K562 (cell line): ENCODE measurements around the gene VENTX. TPM values are rescaled to one million over a fixed set of nuclear protein-coding genes. Genes with fewer than 3 reads are reported as not detected.

Experiments
- ATAC-seq: fragments of 200-7000 bp; cut with Tn5 transposase; 3 replicates; pipeline ENCODE4 v1.9.1; 2020; ENCODE audit warnings: moderate library complexity
- BruUV-seq: library from RNA; stranded (reverse); fragments of 400-500 nt; replicated peaks from 2 replicates; lab custom pipeline; 2021; lab: Mats Ljungman, UMichigan
- CTCF ChIA-PET: fragments of 300-600 bp; formaldehyde crosslinking; extraction: SDS; loops from one replicate; lab custom pipeline; 2021; ENCODE audit warnings: low intra/inter-chr PET ratio; lab: Yijun Ruan, JAX
- POLR2A ChIA-PET: fragments of 300-600, 350-650 bp; sonication (Branson Sonifier 250); formaldehyde crosslinking; extraction: SDS; loops from one replicate; lab custom pipeline; 2021; ENCODE audit warnings: antibody characterized with exemption, inconsistent platforms; lab: Yijun Ruan, JAX
- DNase-seq, 4 experiments: peaks; one replicate each; pipeline versions ENCODE4 v3.0.0 to v3.0.0-alpha.2; 2011 to 2018; ENCODE audit warnings: low spot score in 3 of 4, mixed read lengths in 3 of 4; ENCODE audit errors: extremely low read depth in 1 of 4
- FAIRE-seq: peaks from 2 replicates; lab custom pipeline; 2011; peaks lifted over from hg19 to GRCh38; lab: Jason Lieb, UNC
- H2AFZ ChIP-seq: 2 replicates; pipeline ENCODE4 v1.6.0; 2011; ENCODE audit warnings: low read depth, low read length, control low read depth, inconsistent platforms
- H3K27ac ChIP-seq: fragments of 200-600 bp; 3 replicates; pipeline ENCODE4 v1.8.0; 2011; ENCODE audit warnings: low read depth, mild to moderate bottlenecking, control low read depth, inconsistent platforms, low read length, moderate library complexity, mixed read lengths; ENCODE audit errors: extremely low read depth
- H3K27me3 ChIP-seq, 2 experiments: fragments of 300-600 bp in 1 of 2; 2 replicates in 1 of 2; 3 replicates in 1 of 2; pipeline versions ENCODE4 v1.6.0 to v1.8.0; 2011; ENCODE audit warnings: inconsistent platforms in 2 of 2, low read length in 2 of 2, mild to moderate bottlenecking in 1 of 2, mixed read lengths in 1 of 2, moderate library complexity in 1 of 2; ENCODE audit not compliant: control insufficient read depth in 2 of 2, insufficient read depth in 2 of 2
- H3K36me3 ChIP-seq: fragments of 300-600 bp; 3 replicates; pipeline ENCODE4 v1.8.0; 2011; ENCODE audit warnings: mild to moderate bottlenecking, low read length, inconsistent platforms; ENCODE audit not compliant: control insufficient read depth, insufficient read depth
- H3K4me1 ChIP-seq, 2 experiments: fragments of 200-600 bp in 1 of 2; replicated peaks in 1 of 2; 2 replicates in 1 of 2; 3 replicates in 1 of 2; pipeline versions ENCODE4 v1.5.1 to v1.8.0; 2011; ENCODE audit warnings: inconsistent platforms in 2 of 2, low read length in 2 of 2, mild to moderate bottlenecking in 1 of 2, mixed read lengths in 1 of 2, moderate library complexity in 1 of 2; ENCODE audit not compliant: control insufficient read depth in 2 of 2, insufficient read depth in 2 of 2
- H3K4me2 ChIP-seq: 2 replicates; pipeline ENCODE4 v1.6.1; 2011; ENCODE audit warnings: low read length, control low read depth, inconsistent platforms, mixed read lengths; ENCODE audit not compliant: insufficient read depth
- H3K4me3 ChIP-seq: fragments of 200-600 bp; sonication (generic), shearing (Covaris generic); 2 replicates; pipeline ENCODE4 v1.5.1; 2016; ENCODE audit warnings: control low read depth, inconsistent platforms
- H3K79me2 ChIP-seq: fragments of 200-600 bp; 3 replicates; pipeline ENCODE4 v1.8.0; 2011; ENCODE audit warnings: low read length, inconsistent platforms; ENCODE audit not compliant: control insufficient read depth, insufficient read depth
- H3K9ac ChIP-seq, 2 experiments: 2 replicates each; pipeline versions ENCODE4 v1.6.0 to v1.6.1; 2011; ENCODE audit warnings: low read depth in 2 of 2, low read length in 2 of 2, control low read depth in 1 of 2, inconsistent platforms in 1 of 2, mild to moderate bottlenecking in 1 of 2, mixed read lengths in 1 of 2; ENCODE audit not compliant: insufficient read depth in 1 of 2
- H3K9me1 ChIP-seq: one replicate; pipeline ENCODE4 v1.6.0; 2011; ENCODE audit warnings: inconsistent platforms, mild to moderate bottlenecking, low read length, moderate library complexity; ENCODE audit not compliant: control insufficient read depth, insufficient read depth
- H3K9me3 ChIP-seq: replicated peaks from 2 replicates; pipeline ENCODE4 v1.5.1; 2011; ENCODE audit warnings: low read depth, low read length, inconsistent platforms; ENCODE audit not compliant: control insufficient read depth, insufficient read depth
- H4K20me1 ChIP-seq: replicated peaks from 2 replicates; pipeline ENCODE4 v1.6.1; 2011; ENCODE audit warnings: low read length, inconsistent platforms, mixed read lengths; ENCODE audit not compliant: control insufficient read depth, insufficient read depth
- ARHGAP35 ChIP-seq: fragments of 450-650 bp; IDR thresholded peaks from 2 replicates; pipeline ENCODE4 v1.6.1; 2018; ENCODE audit not compliant: partially characterized antibody
- BRF1 ChIP-seq: IDR thresholded peaks from 3 replicates; pipeline ENCODE4 v1.6.1; 2011; ENCODE audit warnings: borderline replicate concordance, mild to moderate bottlenecking; ENCODE audit not compliant: insufficient read length; ENCODE audit errors: extremely low read depth
- CBX5 ChIP-seq: IDR thresholded peaks from 2 replicates; pipeline ENCODE4 v1.6.1; 2014; ENCODE audit warnings: low read depth, borderline replicate concordance
- CXXC5 ChIP-seq: fragments of 250-450 bp; sonication (Bioruptor Pico); IDR thresholded peaks from 2 replicates; pipeline ENCODE4 v1.8.0; 2022; ENCODE audit warnings: inconsistent platforms, mild to moderate bottlenecking, moderate library complexity
- IFI16 ChIP-seq: fragments of 250-450 bp; sonication (Bioruptor Pico); IDR thresholded peaks from 2 replicates; pipeline ENCODE4 v2.1.2; 2022; ENCODE audit warnings: mild to moderate bottlenecking, inconsistent platforms
- MCM3 ChIP-seq: fragments of 450-650 bp; IDR thresholded peaks from 2 replicates; pipeline ENCODE4 v1.6.1; 2016
- MTA1 ChIP-seq: fragments of 450-650 bp; IDR thresholded peaks from 2 replicates; pipeline ENCODE4 v1.6.1; 2017; ENCODE audit warnings: borderline replicate concordance
- SAFB ChIP-seq: fragments of 200-400 bp; formaldehyde crosslinking; IDR thresholded peaks from 2 replicates; pipeline ENCODE4 v1.6.1; 2017; ENCODE audit warnings: low read depth, low read length, borderline replicate concordance
- SIN3B ChIP-seq: fragments of 450-650 bp; IDR thresholded peaks from 2 replicates; pipeline ENCODE4 v1.6.1; 2017; ENCODE audit warnings: low read depth, mild to moderate bottlenecking, moderate library complexity
- SMAD4 ChIP-seq: fragments of 250-450 bp; sonication (Bioruptor Pico); conservative IDR thresholded peaks from 2 replicates; pipeline ENCODE4 v1.8.0; 2021; ENCODE audit warnings: inconsistent platforms, mild to moderate bottlenecking, moderate library complexity
- SMARCB1 ChIP-seq: IDR thresholded peaks from 2 replicates; pipeline ENCODE4 v1.6.1; 2011; ENCODE audit warnings: improper control_type of control experiment, low read depth; ENCODE audit not compliant: insufficient read length
- U2AF2 ChIP-seq: fragments of 200-400 bp; formaldehyde crosslinking; optimal IDR thresholded peaks from 2 replicates; pipeline ENCODE3; 2017; ENCODE audit warnings: low read depth, mild to moderate bottlenecking, low read length
- WGBS: fragments of 100-300 bp; shearing (Covaris generic); methylation state at CpG from one replicate; pipeline ENCODE4 v1.1.6; 2016; ENCODE audit warnings: low coverage, mixed read lengths; ENCODE audit not compliant: insufficient coverage; ENCODE audit errors: missing lambda C conversion rate; 5-methylcytosine and 5-hydroxymethylcytosine counted together
- in situ Hi-C: fragments of 300-500 bp; cut with MboI; formaldehyde crosslinking; loops from 4 replicates; pipeline ENCODE4 v1.15.0; 2018; ENCODE audit warnings: inconsistent platforms, mixed read lengths
- intact Hi-C: fragments of 100-400 bp; cut with micrococcal nuclease; formaldehyde crosslinking; loops from 2 replicates; pipeline ENCODE4 v1.14.2; 2022
- microRNA counts: library from miRNA; unstranded; fragments of <30 nt; microRNA quantifications from one replicate; lab custom pipeline; 2016
- microRNA-seq: library from miRNA; unstranded; fragments of <30 nt; microRNA quantifications from one replicate; pipeline ENCODE4, GENCODE V29; 2018; ENCODE audit warnings: borderline microRNAs expressed
- polyA plus RNA-seq, 8 experiments: library from polyadenylated mRNA; depleted of rRNA in 4 of 8; stranded (reverse) in 5 of 8; unstranded in 3 of 8; fragments of >200 nt; fragmentation: Nextera tagmentation in 2 of 8; fragmentation: Illumina TruSeq in 1 of 8; extraction: Ambion mirVana in 2 of 8; extraction: Trizol in 1 of 8; gene quantifications; 2 replicates each; pipeline versions ENCODE4 v1.2.1 to v1.2.3, GENCODE V29; 2011 to 2014; ENCODE audit warnings: inconsistent platforms in 1 of 8, missing spikeins in 1 of 8
- total RNA-seq, 7 experiments: library from RNA; depleted of rRNA in 6 of 7; stranded (reverse); fragments of >200 nt in 6 of 7; fragmentation: Illumina TruSeq in 2 of 7; extraction: Trizol in 2 of 7; gene quantifications; 2 replicates each; pipeline versions ENCODE4 v1.2.1 to v1.2.3, GENCODE V29; 2011 to 2021; ENCODE audit warnings: low replicate concordance in 1 of 7
- TF ChIP-seq, protein P1 (sequence below): fragments of 250-450 bp; sonication (Bioruptor Pico); IDR thresholded peaks from 2 replicates; pipeline ENCODE4 v1.4.0; 2020; ENCODE audit warnings: mild to moderate bottlenecking, moderate library complexity

Gene VENTX
- total and polyA plus RNA-seq, 9 of the 15 experiments (the other 6 are each of a cell fraction or from before 2014, with no cell fraction given) = 0.07 to 0.70 (median 0.20) TPM; not detected in 1

DNA sequence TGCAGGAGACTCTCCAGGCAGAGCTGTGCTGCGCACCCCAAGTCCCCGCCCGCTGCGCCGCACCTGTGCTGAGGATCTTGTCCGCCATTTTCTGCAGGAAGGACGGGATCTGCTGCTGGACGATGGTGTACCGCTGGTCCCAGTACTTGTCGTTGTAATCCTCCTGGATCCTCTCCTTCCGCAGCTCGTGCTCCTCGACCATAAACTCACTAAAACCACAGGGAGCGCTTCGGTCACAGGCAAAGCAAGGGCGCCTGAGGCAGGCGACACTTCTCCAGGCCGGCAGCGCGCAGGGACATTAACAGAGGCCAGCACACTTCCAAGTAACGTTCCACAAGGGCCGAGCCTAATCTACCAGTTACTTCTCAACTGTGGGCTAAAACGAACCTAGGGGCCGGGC is 52.1 kb downstream of the VENTX start:
- DNase-seq (no peak), ATAC-seq (no peak), FAIRE-seq (no peak)
- 95% methylated on average over 18 of the region's 24 CpGs for WGBS
- Histone ChIP-seq H2AFZ (no peak overlapping the region), H3K4me1 (no peaks in the 10 kb centered on the region), H3K4me3 (no peak overlapping the region), H4K20me1 (no peaks in the 10 kb centered on the region), H3K36me3 (peaks cover 72% of the 10 kb centered on the region), H3K27ac (no peak overlapping the region), H3K79me2 (no peaks in the 10 kb centered on the region), H3K9me1 (no peaks in the 10 kb centered on the region), H3K9ac (no peak overlapping the region), H3K4me2 (no peak overlapping the region), H3K9me3 (no peaks in the 10 kb centered on the region), H3K27me3 (no peaks in the 10 kb centered on the region)
- in situ Hi-C loops = no loop called here
- POLR2A ChIA-PET = interaction anchor here (0.7 kb wide), 1 partner anchor 9 kb away, joined by 4 read pairs; no protein-coding TSS in a partner anchor
- TF ChIP-seq MTA1 = no peak
- TF ChIP-seq SMAD4 (CRISPR knock-in tag) = no peak
- TF ChIP-seq BRF1 = no peak
- TF ChIP-seq, protein P1, sequence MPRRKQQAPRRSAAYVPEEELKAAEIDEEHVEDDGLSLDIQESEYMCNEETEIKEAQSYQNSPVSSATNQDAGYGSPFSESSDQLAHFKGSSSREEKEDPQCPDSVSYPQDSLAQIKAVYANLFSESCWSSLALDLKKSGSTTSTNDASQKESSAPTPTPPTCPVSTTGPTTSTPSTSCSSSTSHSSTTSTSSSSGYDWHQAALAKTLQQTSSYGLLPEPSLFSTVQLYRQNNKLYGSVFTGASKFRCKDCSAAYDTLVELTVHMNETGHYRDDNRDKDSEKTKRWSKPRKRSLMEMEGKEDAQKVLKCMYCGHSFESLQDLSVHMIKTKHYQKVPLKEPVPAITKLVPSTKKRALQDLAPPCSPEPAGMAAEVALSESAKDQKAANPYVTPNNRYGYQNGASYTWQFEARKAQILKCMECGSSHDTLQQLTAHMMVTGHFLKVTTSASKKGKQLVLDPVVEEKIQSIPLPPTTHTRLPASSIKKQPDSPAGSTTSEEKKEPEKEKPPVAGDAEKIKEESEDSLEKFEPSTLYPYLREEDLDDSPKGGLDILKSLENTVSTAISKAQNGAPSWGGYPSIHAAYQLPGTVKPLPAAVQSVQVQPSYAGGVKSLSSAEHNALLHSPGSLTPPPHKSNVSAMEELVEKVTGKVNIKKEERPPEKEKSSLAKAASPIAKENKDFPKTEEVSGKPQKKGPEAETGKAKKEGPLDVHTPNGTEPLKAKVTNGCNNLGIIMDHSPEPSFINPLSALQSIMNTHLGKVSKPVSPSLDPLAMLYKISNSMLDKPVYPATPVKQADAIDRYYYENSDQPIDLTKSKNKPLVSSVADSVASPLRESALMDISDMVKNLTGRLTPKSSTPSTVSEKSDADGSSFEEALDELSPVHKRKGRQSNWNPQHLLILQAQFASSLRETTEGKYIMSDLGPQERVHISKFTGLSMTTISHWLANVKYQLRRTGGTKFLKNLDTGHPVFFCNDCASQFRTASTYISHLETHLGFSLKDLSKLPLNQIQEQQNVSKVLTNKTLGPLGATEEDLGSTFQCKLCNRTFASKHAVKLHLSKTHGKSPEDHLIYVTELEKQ (CRISPR knock-in tag) = no peak
- no peak for TF ChIP-seq U2AF2
- TF ChIP-seq SAFB = no peak
- TF ChIP-seq CXXC5 (CRISPR knock-in tag) = no peak
- no peak for TF ChIP-seq SMARCB1
- TF ChIP-seq MCM3 = no peak
- TF ChIP-seq CBX5 = no peak
- TF ChIP-seq ARHGAP35 = no peak
- no peak for TF ChIP-seq IFI16 (CRISPR knock-in tag)
- TF ChIP-seq SIN3B = no peak
- BruUV-seq = no TSS peak
- CTCF ChIA-PET = no interaction called here
- intact Hi-C loops = no loop called here

MicroRNAs within 50 kb of the gene (microRNA counts, 767-probe panel; counts per million panel counts)
- not detected for microRNA hsa-miR-202-3p (lab: Ali Mortazavi, UCI)

Small RNA genes within 50 kb of the gene (microRNA-seq; reads per million reads assigned to microRNA genes)
- gene MIR202 = 3.1 reads per million, percentile 36 among the genes with 10 or more reads in this experiment

Other genes starting within 250 kb of the VENTX start
Only the 7 nearest of the 14 such genes appear.
- under 0.01 TPM in 1 of 2 replicates, not detected in the other for gene KNDC1, start 77.6 kb upstream of the VENTX start, total RNA-seq (2014; rRNA removed)
- gene KNDC1, start 77.6 kb upstream of the VENTX start, total RNA-seq (2014; rRNA removed; fragmentation: Illumina TruSeq; extraction: Trizol) = not detected in 2 replicates
- not detected in 2 replicates for gene KNDC1, start 77.6 kb upstream of the VENTX start, total RNA-seq (2015; rRNA removed; fragmentation: Illumina TruSeq; extraction: Trizol)
- 0.11 TPM in 1 of 2 replicates, not detected in the other for gene KNDC1, start 77.6 kb upstream of the VENTX start, total RNA-seq (2021)
- 0.20 and 0.26 TPM in 2 replicates for gene KNDC1, start 77.6 kb upstream of the VENTX start, polyA plus RNA-seq (2011; rRNA removed)
- gene KNDC1, start 77.6 kb upstream of the VENTX start, polyA plus RNA-seq (2014; fragmentation: Illumina TruSeq; extraction: Trizol) = not detected in 2 replicates
- gene KNDC1, start 77.6 kb upstream of the VENTX start, polyA plus RNA-seq (2014; fragmentation: Nextera tagmentation; extraction: Ambion mirVana) = not detected
- 0.07 TPM in 1 of 2 replicates, not detected in the other for gene KNDC1, start 77.6 kb upstream of the VENTX start, polyA plus RNA-seq (2014; rRNA removed)
- gene UTF1, start 7.6 kb upstream of the VENTX start, total RNA-seq (2014; rRNA removed) = not detected in 2 replicates
- not detected in 2 replicates for gene UTF1, start 7.6 kb upstream of the VENTX start, total RNA-seq (2014; rRNA removed; fragmentation: Illumina TruSeq; extraction: Trizol)
- gene UTF1, start 7.6 kb upstream of the VENTX start, total RNA-seq (2015; rRNA removed; fragmentation: Illumina TruSeq; extraction: Trizol) = not detected in 2 replicates
- gene UTF1, start 7.6 kb upstream of the VENTX start, total RNA-seq (2021) = 0.16 and 0.35 TPM in 2 replicates
- gene UTF1, start 7.6 kb upstream of the VENTX start, polyA plus RNA-seq (2011; rRNA removed) = not detected in 2 replicates
- gene UTF1, start 7.6 kb upstream of the VENTX start, polyA plus RNA-seq (2014; fragmentation: Illumina TruSeq; extraction: Trizol) = not detected in 2 replicates
- not detected for gene UTF1, start 7.6 kb upstream of the VENTX start, polyA plus RNA-seq (2014; fragmentation: Nextera tagmentation; extraction: Ambion mirVana)
- gene UTF1, start 7.6 kb upstream of the VENTX start, polyA plus RNA-seq (2014; rRNA removed) = 0.46 TPM in 1 of 2 replicates, not detected in the other
- 2.9 and 3.3 TPM in 2 replicates for gene ADAM8, start 39.0 kb downstream of the VENTX start, total RNA-seq (2014; rRNA removed)
- 0.19 and 0.25 TPM in 2 replicates for gene ADAM8, start 39.0 kb downstream of the VENTX start, total RNA-seq (2014; rRNA removed; fragmentation: Illumina TruSeq; extraction: Trizol)
- 1.0 TPM in 2 replicates for gene ADAM8, start 39.0 kb downstream of the VENTX start, total RNA-seq (2015; rRNA removed; fragmentation: Illumina TruSeq; extraction: Trizol)
- gene ADAM8, start 39.0 kb downstream of the VENTX start, total RNA-seq (2021) = 6.1 and 7.0 TPM in 2 replicates
- 1.5 and 5.8 TPM in 2 replicates for gene ADAM8, start 39.0 kb downstream of the VENTX start, polyA plus RNA-seq (2011; rRNA removed)
- 1.1 and 3.4 TPM in 2 replicates for gene ADAM8, start 39.0 kb downstream of the VENTX start, polyA plus RNA-seq (2014; fragmentation: Illumina TruSeq; extraction: Trizol)
- gene ADAM8, start 39.0 kb downstream of the VENTX start, polyA plus RNA-seq (2014; fragmentation: Nextera tagmentation; extraction: Ambion mirVana) = under 1 TPM; 0.07 to 0.14 TPM
- 5.0 and 7.2 TPM in 2 replicates for gene ADAM8, start 39.0 kb downstream of the VENTX start, polyA plus RNA-seq (2014; rRNA removed)
- gene TUBGCP2, start 71.0 kb downstream of the VENTX start, total RNA-seq (2014; rRNA removed) = 35.1 and 44.2 TPM in 2 replicates
- gene TUBGCP2, start 71.0 kb downstream of the VENTX start, total RNA-seq (2014; rRNA removed; fragmentation: Illumina TruSeq; extraction: Trizol) = 21.0 and 22.1 TPM in 2 replicates
- gene TUBGCP2, start 71.0 kb downstream of the VENTX start, total RNA-seq (2015; rRNA removed; fragmentation: Illumina TruSeq; extraction: Trizol) = 23.3 and 27.0 TPM in 2 replicates
- gene TUBGCP2, start 71.0 kb downstream of the VENTX start, total RNA-seq (2021) = 56.6 and 56.7 TPM in 2 replicates
- gene TUBGCP2, start 71.0 kb downstream of the VENTX start, polyA plus RNA-seq (2011; rRNA removed) = 39.3 and 45.1 TPM in 2 replicates
- 28.4 and 35.5 TPM in 2 replicates for gene TUBGCP2, start 71.0 kb downstream of the VENTX start, polyA plus RNA-seq (2014; fragmentation: Illumina TruSeq; extraction: Trizol)
- gene TUBGCP2, start 71.0 kb downstream of the VENTX start, polyA plus RNA-seq (2014; fragmentation: Nextera tagmentation; extraction: Ambion mirVana) = 1 to 10 TPM; 4.3 to 4.4 TPM
- gene TUBGCP2, start 71.0 kb downstream of the VENTX start, polyA plus RNA-seq (2014; rRNA removed) = 32.0 and 33.0 TPM in 2 replicates
- gene ZNF511, start 71.1 kb downstream of the VENTX start, total RNA-seq (2014; rRNA removed) = 36.3 and 44.4 TPM in 2 replicates
- gene ZNF511, start 71.1 kb downstream of the VENTX start, total RNA-seq (2014; rRNA removed; fragmentation: Illumina TruSeq; extraction: Trizol) = 19.2 and 24.5 TPM in 2 replicates
- gene ZNF511, start 71.1 kb downstream of the VENTX start, total RNA-seq (2015; rRNA removed; fragmentation: Illumina TruSeq; extraction: Trizol) = 46.6 and 48.8 TPM in 2 replicates
- gene ZNF511, start 71.1 kb downstream of the VENTX start, total RNA-seq (2021) = 69.3 and 72.9 TPM in 2 replicates
- gene ZNF511, start 71.1 kb downstream of the VENTX start, polyA plus RNA-seq (2011; rRNA removed) = 37.3 and 40.1 TPM in 2 replicates
- 47.2 and 51.8 TPM in 2 replicates for gene ZNF511, start 71.1 kb downstream of the VENTX start, polyA plus RNA-seq (2014; fragmentation: Illumina TruSeq; extraction: Trizol)
- 1 to 10 TPM in 1 of 2 experiments, under 1 TPM in 1; 0.61 to 3.7 TPM for gene ZNF511, start 71.1 kb downstream of the VENTX start, polyA plus RNA-seq (2014; fragmentation: Nextera tagmentation; extraction: Ambion mirVana)
- gene ZNF511, start 71.1 kb downstream of the VENTX start, polyA plus RNA-seq (2014; rRNA removed) = 57.4 TPM in 2 replicates
- 0.04 TPM in 1 of 2 replicates, not detected in the other for gene CALY, start 99.0 kb downstream of the VENTX start, total RNA-seq (2014; rRNA removed)
- gene CALY, start 99.0 kb downstream of the VENTX start, total RNA-seq (2014; rRNA removed; fragmentation: Illumina TruSeq; extraction: Trizol) = not detected in 2 replicates
- not detected in 2 replicates for gene CALY, start 99.0 kb downstream of the VENTX start, total RNA-seq (2015; rRNA removed; fragmentation: Illumina TruSeq; extraction: Trizol)
- not detected in 2 replicates for gene CALY, start 99.0 kb downstream of the VENTX start, total RNA-seq (2021)
- not detected in 2 replicates for gene CALY, start 99.0 kb downstream of the VENTX start, polyA plus RNA-seq (2011; rRNA removed)
- not detected in 2 replicates for gene CALY, start 99.0 kb downstream of the VENTX start, polyA plus RNA-seq (2014; fragmentation: Illumina TruSeq; extraction: Trizol)
- gene CALY, start 99.0 kb downstream of the VENTX start, polyA plus RNA-seq (2014; fragmentation: Nextera tagmentation; extraction: Ambion mirVana) = not detected
- gene CALY, start 99.0 kb downstream of the VENTX start, polyA plus RNA-seq (2014; rRNA removed) = not detected in 2 replicates
- gene PRAP1, start 109.5 kb downstream of the VENTX start, total RNA-seq (2014; rRNA removed) = not detected in 2 replicates
- gene PRAP1, start 109.5 kb downstream of the VENTX start, total RNA-seq (2014; rRNA removed; fragmentation: Illumina TruSeq; extraction: Trizol) = not detected in 2 replicates
- not detected in 2 replicates for gene PRAP1, start 109.5 kb downstream of the VENTX start, total RNA-seq (2015; rRNA removed; fragmentation: Illumina TruSeq; extraction: Trizol)
- not detected in 2 replicates for gene PRAP1, start 109.5 kb downstream of the VENTX start, total RNA-seq (2021)
- not detected in 2 replicates for gene PRAP1, start 109.5 kb downstream of the VENTX start, polyA plus RNA-seq (2011; rRNA removed)
- gene PRAP1, start 109.5 kb downstream of the VENTX start, polyA plus RNA-seq (2014; fragmentation: Illumina TruSeq; extraction: Trizol) = not detected in 2 replicates
- gene PRAP1, start 109.5 kb downstream of the VENTX start, polyA plus RNA-seq (2014; fragmentation: Nextera tagmentation; extraction: Ambion mirVana) = not detected
- gene PRAP1, start 109.5 kb downstream of the VENTX start, polyA plus RNA-seq (2014; rRNA removed) = 0.16 TPM in 1 of 2 replicates, not detected in the other